ENCODE results near the gene CC2D2A. TPM values are rescaled to one million over a fixed set of nuclear protein-coding genes. Genes with fewer than 3 reads are reported as not detected.

The CC2D2A gene
- total RNA-seq, 1 experiment from 2014 or later: 29.7 TPM

GRCh38 chr4:15568821-15569220 lies 99.1 kb downstream of the CC2D2A start:
- H3K4me1 ChIP-seq (ENCODE audit: insufficient read depth, low read length, poor library complexity, severe bottlenecking): no peaks in the 10 kb centered on the region
- ChIA-PET POLR2A (ENCODE audit: low non-redundant PET) (no interaction called here), CTCF (no interaction called here)
- BruUV-seq (replicated peaks): no TSS peak
- H3K27me3 ChIP-seq (replicated peaks; ENCODE audit: insufficient read depth, low read depth, low read length, poor library complexity): no peaks in the 10 kb centered on the region
- H3K36me3 ChIP-seq (ENCODE audit: insufficient read depth, low read length, poor library complexity, severe bottlenecking): no peaks in the 10 kb centered on the region
- H3K27ac ChIP-seq (ENCODE audit: low read depth, low read length, poor library complexity, severe bottlenecking): no peak overlapping the region
- TF ChIP-seq CTCF (conservative IDR thresholded peaks at IDR 0.05; ENCODE audit: low read depth, low read length): no peak
- TF ChIP-seq EZH2 (IDR thresholded peaks at IDR 0.05; ENCODE audit: borderline replicate concordance, low read depth, low read length, poor library complexity, severe bottlenecking): no peak
- no peaks in the 10 kb centered on the region for H3K9me3 ChIP-seq (ENCODE audit: low read depth, low read length, poor library complexity, severe bottlenecking)
- no peak overlapping the region for H3K4me3 ChIP-seq (ENCODE audit: low read depth, low read length, poor library complexity, severe bottlenecking)
- intact Hi-C loops (cut with micrococcal nuclease; ENCODE audit: unreplicated experiment): no loop called here
- no peak for DNase-seq (ENCODE audit: low spot score)

- Histone ChIP-seq H3K4me3 (ENCODE audit: low read depth, low read length, poor library complexity, severe bottlenecking) (no peak overlapping the region), H3K4me1 (ENCODE audit: insufficient read depth, low read length, poor library complexity, severe bottlenecking) (no peaks in the 10 kb centered on the region), H3K27me3 (replicated peaks; ENCODE audit: insufficient read depth, low read depth, low read length, poor library complexity) (no peaks in the 10 kb centered on the region), H3K9me3 (ENCODE audit: low read depth, low read length, poor library complexity, severe bottlenecking) (no peaks in the 10 kb centered on the region), H3K36me3 (ENCODE audit: insufficient read depth, low read length, poor library complexity, severe bottlenecking) (no peaks in the 10 kb centered on the region), H3K27ac (ENCODE audit: low read depth, low read length, poor library complexity, severe bottlenecking) (no peak overlapping the region)
- no TSS peak for BruUV-seq (replicated peaks)
- no peak for DNase-seq (ENCODE audit: low spot score)
- ChIA-PET CTCF (no interaction called here), POLR2A (ENCODE audit: low non-redundant PET) (no interaction called here)
- TF ChIP-seq CTCF (conservative IDR thresholded peaks at IDR 0.05; ENCODE audit: low read depth, low read length) (no peak), EZH2 (IDR thresholded peaks at IDR 0.05; ENCODE audit: borderline replicate concordance, low read depth, low read length, poor library complexity, severe bottlenecking) (no peak)
- intact Hi-C loops (cut with micrococcal nuclease; ENCODE audit: unreplicated experiment): no loop called here
Observed at GRCh38 chr4:15569746-15570145, 100.1 kb downstream of the CC2D2A start.

- CTCF ChIA-PET: no interaction called here
- no TSS peak for BruUV-seq (replicated peaks)
- POLR2A ChIA-PET (ENCODE audit: low non-redundant PET): no interaction called here
- H3K27ac ChIP-seq (ENCODE audit: low read depth, low read length, poor library complexity, severe bottlenecking): no peak overlapping the region
- H3K9me3 ChIP-seq (ENCODE audit: low read depth, low read length, poor library complexity, severe bottlenecking): no peaks in the 10 kb centered on the region
- H3K27me3 ChIP-seq (replicated peaks; ENCODE audit: insufficient read depth, low read depth, low read length, poor library complexity): no peaks in the 10 kb centered on the region
- H3K4me1 ChIP-seq (ENCODE audit: insufficient read depth, low read length, poor library complexity, severe bottlenecking): no peaks in the 10 kb centered on the region
- H3K36me3 ChIP-seq (ENCODE audit: insufficient read depth, low read length, poor library complexity, severe bottlenecking): no peaks in the 10 kb centered on the region
- no peak overlapping the region for H3K4me3 ChIP-seq (ENCODE audit: low read depth, low read length, poor library complexity, severe bottlenecking)
- intact Hi-C loops (cut with micrococcal nuclease; ENCODE audit: unreplicated experiment): no loop called here
- no peak for DNase-seq (ENCODE audit: low spot score)
- TF ChIP-seq EZH2 (IDR thresholded peaks at IDR 0.05; ENCODE audit: borderline replicate concordance, low read depth, low read length, poor library complexity, severe bottlenecking): no peak
- TF ChIP-seq CTCF (conservative IDR thresholded peaks at IDR 0.05; ENCODE audit: low read depth, low read length): no peak
Observed at GRCh38 chr4:15575966-15576365, 106.3 kb downstream of the CC2D2A start.
